ENCODE results near the gene CDK6.

Gene CDK6

GRCh38 chr7:92586841-92587240 lies 249.5 kb downstream of the CDK6 start:
- H3K4me3 ChIP-seq (ENCODE audit: low read depth, low read length): no peak overlapping the region
- TF ChIP-seq POLR2A (IDR thresholded peaks at IDR 0.05; ENCODE audit: extremely low read depth, insufficient read length) (no peak), MYC (IDR thresholded peaks at IDR 0.05; ENCODE audit: low read depth, low read length) (no peak)
- no peak for DNase-seq (ENCODE audit: low read depth)

GRCh38 chr7:92586403-92586802 lies 250.0 kb downstream of the CDK6 start:
- H3K4me3 ChIP-seq (ENCODE audit: low read depth, low read length): no peak overlapping the region
- TF ChIP-seq POLR2A (IDR thresholded peaks at IDR 0.05; ENCODE audit: extremely low read depth, insufficient read length): no peak
- TF ChIP-seq MYC (IDR thresholded peaks at IDR 0.05; ENCODE audit: low read depth, low read length): no peak
- no peak for TF ChIP-seq CTCF (IDR thresholded peaks at IDR 0.05; ENCODE audit: low read depth, low read length)
- TF ChIP-seq MAX (IDR thresholded peaks at IDR 0.05; ENCODE audit: low read depth, low read length): no peak
- peak; percentile 31 for DNase-seq (ENCODE audit: low read depth)

- no peak for TF ChIP-seq MYC (IDR thresholded peaks at IDR 0.05; ENCODE audit: low read depth, low read length)
- TF ChIP-seq CTCF (IDR thresholded peaks at IDR 0.05; ENCODE audit: low read depth, low read length): no peak
- TF ChIP-seq POLR2A (IDR thresholded peaks at IDR 0.05; ENCODE audit: extremely low read depth, insufficient read length): no peak
- no peak for TF ChIP-seq MAX (IDR thresholded peaks at IDR 0.05; ENCODE audit: low read depth, low read length)
- DNase-seq (ENCODE audit: low read depth): no peak
- no peak overlapping the region for H3K4me3 ChIP-seq (ENCODE audit: low read depth, low read length)
Measured at GRCh38 chr7:92584953-92585352, 251.4 kb downstream of the CDK6 start.

- H3K4me3 ChIP-seq (ENCODE audit: low read depth, low read length): no peak overlapping the region
- no peak for TF ChIP-seq MAX (IDR thresholded peaks at IDR 0.05; ENCODE audit: low read depth, low read length)
- TF ChIP-seq CTCF (IDR thresholded peaks at IDR 0.05; ENCODE audit: low read depth, low read length): no peak
- no peak for TF ChIP-seq POLR2A (IDR thresholded peaks at IDR 0.05; ENCODE audit: extremely low read depth, insufficient read length)
- TF ChIP-seq MYC (IDR thresholded peaks at IDR 0.05; ENCODE audit: low read depth, low read length): no peak
- no peak for DNase-seq (ENCODE audit: low read depth)
Measured at GRCh38 chr7:92582948-92583347, 253.4 kb downstream of the CDK6 start.

- H3K4me3 ChIP-seq (ENCODE audit: low read depth, low read length): no peak overlapping the region
- DNase-seq (ENCODE audit: low read depth): no peak
- TF ChIP-seq MYC (IDR thresholded peaks at IDR 0.05; ENCODE audit: low read depth, low read length) (no peak), CTCF (IDR thresholded peaks at IDR 0.05; ENCODE audit: low read depth, low read length) (no peak), POLR2A (IDR thresholded peaks at IDR 0.05; ENCODE audit: extremely low read depth, insufficient read length) (no peak), MAX (IDR thresholded peaks at IDR 0.05; ENCODE audit: low read depth, low read length) (no peak)
Measured at GRCh38 chr7:92576296-92576695, 260.1 kb downstream of the CDK6 start.

GRCh38 chr7:92569137-92569536 lies 267.2 kb downstream of the CDK6 start:
- TF ChIP-seq MYC (IDR thresholded peaks at IDR 0.05; ENCODE audit: low read depth, low read length) (no peak), MAX (IDR thresholded peaks at IDR 0.05; ENCODE audit: low read depth, low read length) (no peak), CTCF (IDR thresholded peaks at IDR 0.05; ENCODE audit: low read depth, low read length) (no peak), POLR2A (IDR thresholded peaks at IDR 0.05; ENCODE audit: extremely low read depth, insufficient read length) (no peak)
- no peak overlapping the region for H3K4me3 ChIP-seq (ENCODE audit: low read depth, low read length)
- peak; percentile 52 for DNase-seq (ENCODE audit: low read depth)

All from NB4 (cell line).